Measurements from ENCODE around the gene EFCAB14.
A peak's percentile ranks its signal among the peaks of the same experiment; 100 is the strongest.

EFCAB14 gene

GRCh38 chr1:46691997-46692790 lies 26.7 kb downstream of the EFCAB14 start:
- H3K4me3 ChIP-seq (replicated peaks; ENCODE audit: low read depth, low read length), result no peak overlapping the region
- DNase-seq (ENCODE audit: low read depth), result peak; percentile 46
- peak; percentile 28 for TF ChIP-seq CTCF (IDR thresholded peaks at IDR 0.05; ENCODE audit: low read length, missing control alignments)

- H3K4me3 ChIP-seq (replicated peaks; ENCODE audit: low read depth, low read length), result no peak overlapping the region
- no peak for TF ChIP-seq CTCF (IDR thresholded peaks at IDR 0.05; ENCODE audit: low read length, missing control alignments)
- DNase-seq (ENCODE audit: low read depth), result no peak
Observed at GRCh38 chr1:46690931-46691421, 27.9 kb downstream of the EFCAB14 start.

GRCh38 chr1:46689897-46690296 lies 29.0 kb downstream of the EFCAB14 start:
- no peak for DNase-seq (ENCODE audit: low read depth)
- TF ChIP-seq CTCF (IDR thresholded peaks at IDR 0.05; ENCODE audit: low read length, missing control alignments), result no peak
- no peak overlapping the region for H3K4me3 ChIP-seq (replicated peaks; ENCODE audit: low read depth, low read length)

GRCh38 chr1:46689356-46689755 lies 29.6 kb downstream of the EFCAB14 start:
- no peak for TF ChIP-seq CTCF (IDR thresholded peaks at IDR 0.05; ENCODE audit: low read length, missing control alignments)
- no peak for DNase-seq (ENCODE audit: low read depth)
- H3K4me3 ChIP-seq (replicated peaks; ENCODE audit: low read depth, low read length), result no peak overlapping the region

GRCh38 chr1:46687921-46688509 lies 30.9 kb downstream of the EFCAB14 start:
- DNase-seq (ENCODE audit: low read depth), result no peak
- no peak for TF ChIP-seq CTCF (IDR thresholded peaks at IDR 0.05; ENCODE audit: low read length, missing control alignments)

GRCh38 chr1:46687093-46687659 lies 31.7 kb downstream of the EFCAB14 start:
- DNase-seq (ENCODE audit: low read depth), result peak; percentile 77
- no peak for TF ChIP-seq CTCF (IDR thresholded peaks at IDR 0.05; ENCODE audit: low read length, missing control alignments)
- H3K4me3 ChIP-seq (replicated peaks; ENCODE audit: low read depth, low read length), result no peak overlapping the region

More at GRCh38 chr1:46687921-46688509, 30.9 kb downstream of the EFCAB14 start:
- no peak overlapping the region for H3K4me3 ChIP-seq (replicated peaks; ENCODE audit: low read depth, low read length)
